ENCODE measurements around the gene PRR5L. TPM values are rescaled to one million over a fixed set of nuclear protein-coding genes. Genes with fewer than 3 reads are reported as not detected.

PRR5L gene
- total and polyA plus RNA-seq, 9 donors: 5.9 to 56.3 (median 22.1) TPM

DNA sequence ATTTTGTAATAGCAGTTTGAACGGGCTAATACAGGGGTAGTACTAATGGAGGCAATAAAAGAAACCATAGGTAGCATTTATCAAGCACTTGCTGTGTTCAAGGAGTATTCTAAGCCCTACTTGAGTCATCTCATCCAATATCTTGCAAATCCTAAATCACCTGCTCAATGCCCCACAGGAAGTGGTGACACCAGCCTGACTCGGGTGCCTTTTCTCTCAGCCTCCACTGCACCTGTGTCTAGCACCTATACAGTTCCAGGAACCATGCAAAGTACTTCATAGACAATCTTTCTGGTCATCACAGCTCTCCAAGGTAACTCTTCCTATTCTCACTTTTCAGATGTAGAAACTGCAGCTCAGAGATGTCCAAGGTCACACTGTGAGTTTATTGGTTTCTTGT lies 98.0 kb downstream of the PRR5L start:
- Histone ChIP-seq H3K9me3 (no peaks in the 10 kb centered on the region), H3K27me3 (no peaks in the 10 kb centered on the region), H3K4me3 (no peak overlapping the region), H3K36me3 (no peaks in the 10 kb centered on the region), H3K27ac (no peak overlapping the region), H3K4me1 (ENCODE audit: insufficient read depth) (no peaks in the 10 kb centered on the region)
- WGBS, 3 donors: 63 to 96% (median 81%) methylated on average over 2 of the region's 2 CpGs
- no peak for DNase-seq
- TF ChIP-seq EP300 (IDR thresholded peaks at IDR 0.05): no peak
- TF ChIP-seq POLR2A (IDR thresholded peaks at IDR 0.05): no peak
- TF ChIP-seq, protein P1, sequence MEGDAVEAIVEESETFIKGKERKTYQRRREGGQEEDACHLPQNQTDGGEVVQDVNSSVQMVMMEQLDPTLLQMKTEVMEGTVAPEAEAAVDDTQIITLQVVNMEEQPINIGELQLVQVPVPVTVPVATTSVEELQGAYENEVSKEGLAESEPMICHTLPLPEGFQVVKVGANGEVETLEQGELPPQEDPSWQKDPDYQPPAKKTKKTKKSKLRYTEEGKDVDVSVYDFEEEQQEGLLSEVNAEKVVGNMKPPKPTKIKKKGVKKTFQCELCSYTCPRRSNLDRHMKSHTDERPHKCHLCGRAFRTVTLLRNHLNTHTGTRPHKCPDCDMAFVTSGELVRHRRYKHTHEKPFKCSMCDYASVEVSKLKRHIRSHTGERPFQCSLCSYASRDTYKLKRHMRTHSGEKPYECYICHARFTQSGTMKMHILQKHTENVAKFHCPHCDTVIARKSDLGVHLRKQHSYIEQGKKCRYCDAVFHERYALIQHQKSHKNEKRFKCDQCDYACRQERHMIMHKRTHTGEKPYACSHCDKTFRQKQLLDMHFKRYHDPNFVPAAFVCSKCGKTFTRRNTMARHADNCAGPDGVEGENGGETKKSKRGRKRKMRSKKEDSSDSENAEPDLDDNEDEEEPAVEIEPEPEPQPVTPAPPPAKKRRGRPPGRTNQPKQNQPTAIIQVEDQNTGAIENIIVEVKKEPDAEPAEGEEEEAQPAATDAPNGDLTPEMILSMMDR (IDR thresholded peaks at IDR 0.05): no peak
- intact Hi-C loops (cut with DNase I): no loop called here

DNA sequence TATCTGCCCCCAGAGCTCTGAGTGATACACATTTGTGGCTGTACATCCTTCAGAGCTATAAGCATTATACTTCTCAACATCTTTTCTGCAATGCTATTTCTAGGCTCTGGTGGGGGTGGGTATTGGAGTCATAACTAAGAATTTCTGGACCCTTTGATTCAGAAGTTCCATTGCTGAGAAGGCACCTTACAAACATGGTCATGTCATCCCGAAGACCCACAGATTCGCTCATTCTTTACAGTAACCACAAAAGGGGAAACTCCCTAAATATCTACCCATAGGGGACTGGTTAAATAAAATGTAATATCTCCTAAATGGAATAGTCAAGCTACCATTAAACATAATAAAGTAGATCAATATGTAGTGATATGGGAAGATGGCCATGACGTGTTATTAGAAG lies 98.8 kb downstream of the PRR5L start:
- Histone ChIP-seq H3K9me3 (no peaks in the 10 kb centered on the region), H3K36me3 (no peaks in the 10 kb centered on the region), H3K27ac (no peak overlapping the region), H3K27me3 (no peaks in the 10 kb centered on the region), H3K4me1 (ENCODE audit: insufficient read depth) (no peaks in the 10 kb centered on the region), H3K4me3 (no peak overlapping the region)
- intact Hi-C loops (cut with DNase I): no loop called here
- no peak for DNase-seq
- 95 to 97% (median 96%) methylated on average over 3 of the region's 3 CpGs for WGBS, 3 donors
- TF ChIP-seq POLR2A (IDR thresholded peaks at IDR 0.05): no peak
- TF ChIP-seq, protein P1 (IDR thresholded peaks at IDR 0.05): no peak
- no peak for TF ChIP-seq EP300 (IDR thresholded peaks at IDR 0.05)

- Histone ChIP-seq H3K27ac (no peak overlapping the region), H3K9me3 (no peaks in the 10 kb centered on the region), H3K4me3 (no peak overlapping the region), H3K36me3 (no peaks in the 10 kb centered on the region), H3K4me1 (ENCODE audit: insufficient read depth) (no peaks in the 10 kb centered on the region), H3K27me3 (no peaks in the 10 kb centered on the region)
- no peak for DNase-seq
- intact Hi-C loops (cut with DNase I): no loop called here
- TF ChIP-seq POLR2A (IDR thresholded peaks at IDR 0.05) (no peak), EP300 (IDR thresholded peaks at IDR 0.05) (no peak)
- TF ChIP-seq, protein P1 (IDR thresholded peaks at IDR 0.05): no peak
- 68 to 80% (median 73%) methylated on average over 11 of the region's 11 CpGs for WGBS, 3 donors
Observed at GRCh38 chr11:36395978-36396736, 100.1 kb downstream of the PRR5L start.

DNA sequence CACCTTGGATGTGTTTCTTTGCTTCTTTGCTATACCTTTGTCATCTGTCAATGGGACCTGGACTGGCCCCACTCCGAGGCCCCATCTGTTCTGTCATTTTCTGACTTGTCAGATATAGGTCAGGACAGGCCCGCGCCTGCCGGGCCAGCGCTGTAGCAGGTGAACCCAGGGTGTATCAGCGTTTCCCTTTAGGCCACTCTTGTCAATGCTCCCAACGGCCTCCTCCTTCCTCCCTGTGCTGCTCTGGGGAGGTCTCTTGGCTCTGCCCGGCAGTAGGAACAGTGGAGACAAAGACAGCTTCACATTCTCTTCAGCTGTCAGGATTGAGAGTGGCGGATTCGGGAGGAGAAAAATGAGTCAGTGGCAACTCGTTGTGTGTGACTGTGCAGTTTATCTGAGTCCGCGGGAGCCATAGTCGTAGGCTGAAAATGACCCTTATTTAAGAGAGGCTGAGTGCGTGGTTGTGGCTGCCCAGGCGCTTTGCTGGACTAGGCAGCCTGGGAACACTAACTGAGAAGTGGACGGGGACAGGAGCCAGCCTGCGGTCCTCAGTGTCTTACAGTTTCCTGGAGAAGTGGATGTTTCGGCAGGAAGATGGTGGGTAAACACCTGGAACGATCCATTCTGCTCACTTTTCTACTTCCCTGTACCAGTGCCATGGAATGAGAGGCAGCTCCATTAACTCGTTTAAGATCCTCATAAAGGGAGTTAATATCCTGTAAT lies 102.3 kb downstream of the PRR5L start:
- H3K27me3 ChIP-seq: no peaks in the 10 kb centered on the region
- H3K27ac ChIP-seq: no peak overlapping the region
- no peaks in the 10 kb centered on the region for H3K36me3 ChIP-seq
- DNase-seq: no peak
- H3K4me3 ChIP-seq: no peak overlapping the region
- no peaks in the 10 kb centered on the region for H3K9me3 ChIP-seq
- TF ChIP-seq POLR2A (IDR thresholded peaks at IDR 0.05) (no peak), EP300 (IDR thresholded peaks at IDR 0.05) (no peak)
- TF ChIP-seq, protein P1 (IDR thresholded peaks at IDR 0.05): no peak
- H3K4me1 ChIP-seq (ENCODE audit: insufficient read depth): no peaks in the 10 kb centered on the region
- intact Hi-C loops (cut with DNase I): no loop called here
- 89 to 90% (median 89%) methylated on average over 21 of the region's 21 CpGs for WGBS, 3 donors

Data from ovary (tissue), 9 donors.